ENCODE results near the gene MYO18B. TPM values are rescaled to one million over a fixed set of nuclear protein-coding genes. Genes with fewer than 3 reads are reported as not detected.

The MYO18B gene
- total RNA-seq, 1 experiment from 2014 or later = not detected

DNA sequence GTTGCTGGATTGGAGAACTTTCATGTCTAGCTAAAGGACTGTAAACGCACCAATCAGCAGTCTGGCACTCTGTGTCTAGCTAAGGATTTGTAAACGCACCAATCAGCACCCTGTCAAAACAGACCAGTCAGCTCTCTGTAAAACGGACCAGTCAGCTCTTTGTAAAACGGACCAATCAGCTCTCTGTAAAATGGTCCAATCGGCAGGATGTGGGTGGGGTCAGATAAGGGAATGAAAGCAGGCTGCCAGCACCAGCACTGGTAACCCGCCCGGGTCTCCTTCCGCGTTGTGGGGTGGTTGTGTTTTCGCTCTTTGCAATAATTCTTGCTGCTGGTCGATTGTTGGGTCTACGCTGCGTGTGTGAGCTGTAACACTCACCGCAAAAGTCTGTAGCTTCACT, 11.3 kb downstream of the MYO18B start:
- Histone ChIP-seq H2AFZ (ENCODE audit: low read length) (no peak overlapping the region), H4K20me1 (ENCODE audit: low read length) (no peaks in the 10 kb centered on the region), H3K4me3 (ENCODE audit: low read length) (no peak overlapping the region), H3K9me2 (replicated peaks; ENCODE audit: low read length) (no peaks in the 10 kb centered on the region), H3K27me3 (ENCODE audit: low read length) (no peaks in the 10 kb centered on the region), H3K9ac (ENCODE audit: low read length) (no peak overlapping the region), H3K4me1 (ENCODE audit: insufficient read depth, low read length) (no peaks in the 10 kb centered on the region), H3K9me3 (ENCODE audit: low read length) (no peaks in the 10 kb centered on the region), H3K4me2 (ENCODE audit: low read length) (no peak overlapping the region), H3K27ac (ENCODE audit: low read length) (no peak overlapping the region), H3K79me2 (ENCODE audit: low read length) (no peaks in the 10 kb centered on the region), H3F3A (ENCODE audit: low read length, unreplicated experiment) (no peaks in the 10 kb centered on the region), H3K36me3 (ENCODE audit: low read depth, low read length) (no peaks in the 10 kb centered on the region)
- DNase-seq (no peak), ATAC-seq (no peak)
- intact Hi-C loops (cut with micrococcal nuclease) = no loop called here
- no TSS peak for BruUV-seq (replicated peaks)
- CTCF ChIA-PET = no interaction called here
- POLR2A ChIA-PET (ENCODE audit: unreplicated experiment) = no interaction called here
- TF ChIP-seq EZH2 (IDR thresholded peaks at IDR 0.05; ENCODE audit: low read length, unreplicated experiment) (no peak), EZH2phosphoT487 (IDR thresholded peaks at IDR 0.05; ENCODE audit: borderline replicate concordance, low read length) (no peak)
- TF ChIP-seq, protein P1, sequence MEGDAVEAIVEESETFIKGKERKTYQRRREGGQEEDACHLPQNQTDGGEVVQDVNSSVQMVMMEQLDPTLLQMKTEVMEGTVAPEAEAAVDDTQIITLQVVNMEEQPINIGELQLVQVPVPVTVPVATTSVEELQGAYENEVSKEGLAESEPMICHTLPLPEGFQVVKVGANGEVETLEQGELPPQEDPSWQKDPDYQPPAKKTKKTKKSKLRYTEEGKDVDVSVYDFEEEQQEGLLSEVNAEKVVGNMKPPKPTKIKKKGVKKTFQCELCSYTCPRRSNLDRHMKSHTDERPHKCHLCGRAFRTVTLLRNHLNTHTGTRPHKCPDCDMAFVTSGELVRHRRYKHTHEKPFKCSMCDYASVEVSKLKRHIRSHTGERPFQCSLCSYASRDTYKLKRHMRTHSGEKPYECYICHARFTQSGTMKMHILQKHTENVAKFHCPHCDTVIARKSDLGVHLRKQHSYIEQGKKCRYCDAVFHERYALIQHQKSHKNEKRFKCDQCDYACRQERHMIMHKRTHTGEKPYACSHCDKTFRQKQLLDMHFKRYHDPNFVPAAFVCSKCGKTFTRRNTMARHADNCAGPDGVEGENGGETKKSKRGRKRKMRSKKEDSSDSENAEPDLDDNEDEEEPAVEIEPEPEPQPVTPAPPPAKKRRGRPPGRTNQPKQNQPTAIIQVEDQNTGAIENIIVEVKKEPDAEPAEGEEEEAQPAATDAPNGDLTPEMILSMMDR (conservative IDR thresholded peaks at IDR 0.05; ENCODE audit: low read depth, low read length) = no peak

DNA sequence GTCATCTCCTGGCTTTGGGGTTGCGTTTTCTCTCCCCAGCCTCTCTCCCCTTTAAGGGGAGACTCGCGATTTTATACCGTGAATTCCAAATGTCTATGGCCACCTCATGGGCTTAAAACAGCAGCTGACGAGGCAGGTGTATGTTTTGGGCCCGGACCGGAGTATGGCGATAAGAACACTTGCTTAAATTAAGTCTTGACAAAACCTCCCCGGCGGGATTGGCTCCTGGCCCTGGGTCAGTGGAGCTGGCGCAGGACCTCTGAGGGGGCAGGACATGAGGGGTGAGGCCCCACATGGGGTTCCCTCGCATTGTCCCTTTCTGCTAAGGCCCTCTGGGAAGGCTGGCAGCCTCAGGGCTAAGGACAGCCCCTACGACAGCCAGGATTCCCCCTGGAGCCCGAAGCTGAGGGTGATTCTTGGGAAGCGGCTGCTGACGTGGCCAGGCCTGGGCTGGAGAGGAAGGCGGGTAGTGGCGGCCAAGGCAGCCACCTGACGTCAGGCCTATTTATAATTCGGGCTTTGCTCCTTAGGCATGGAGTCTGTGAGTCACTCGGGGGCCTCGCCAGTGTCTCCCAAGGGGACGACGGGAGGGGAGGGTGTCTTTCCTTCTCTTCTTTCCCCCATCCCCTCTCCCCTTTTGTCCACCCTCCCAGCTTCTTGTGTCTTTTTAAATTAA, 12.7 kb downstream of the MYO18B start:
- Histone ChIP-seq H3K4me1 (ENCODE audit: insufficient read depth, low read length) (no peaks in the 10 kb centered on the region), H4K20me1 (ENCODE audit: low read length) (no peaks in the 10 kb centered on the region), H3F3A (ENCODE audit: low read length, unreplicated experiment) (no peaks in the 10 kb centered on the region), H3K27ac (ENCODE audit: low read length) (no peak overlapping the region), H3K9me3 (ENCODE audit: low read length) (no peaks in the 10 kb centered on the region), H3K4me2 (ENCODE audit: low read length) (no peak overlapping the region), H3K9ac (ENCODE audit: low read length) (no peak overlapping the region), H3K27me3 (ENCODE audit: low read length) (no peaks in the 10 kb centered on the region), H3K36me3 (ENCODE audit: low read depth, low read length) (no peaks in the 10 kb centered on the region), H3K4me3 (ENCODE audit: low read length) (no peak overlapping the region), H3K9me2 (replicated peaks; ENCODE audit: low read length) (no peaks in the 10 kb centered on the region), H2AFZ (ENCODE audit: low read length) (no peak overlapping the region), H3K79me2 (ENCODE audit: low read length) (no peaks in the 10 kb centered on the region)
- DNase-seq (no peak), ATAC-seq (no peak)
- CTCF ChIA-PET = no interaction called here
- no TSS peak for BruUV-seq (replicated peaks)
- TF ChIP-seq EZH2 (IDR thresholded peaks at IDR 0.05; ENCODE audit: low read length, unreplicated experiment) (no peak), EZH2phosphoT487 (IDR thresholded peaks at IDR 0.05; ENCODE audit: borderline replicate concordance, low read length) (no peak)
- TF ChIP-seq, protein P1 (conservative IDR thresholded peaks at IDR 0.05; ENCODE audit: low read depth, low read length) = no peak
- intact Hi-C loops (cut with micrococcal nuclease) = no loop called here
- POLR2A ChIA-PET (ENCODE audit: unreplicated experiment) = no interaction called here

DNA sequence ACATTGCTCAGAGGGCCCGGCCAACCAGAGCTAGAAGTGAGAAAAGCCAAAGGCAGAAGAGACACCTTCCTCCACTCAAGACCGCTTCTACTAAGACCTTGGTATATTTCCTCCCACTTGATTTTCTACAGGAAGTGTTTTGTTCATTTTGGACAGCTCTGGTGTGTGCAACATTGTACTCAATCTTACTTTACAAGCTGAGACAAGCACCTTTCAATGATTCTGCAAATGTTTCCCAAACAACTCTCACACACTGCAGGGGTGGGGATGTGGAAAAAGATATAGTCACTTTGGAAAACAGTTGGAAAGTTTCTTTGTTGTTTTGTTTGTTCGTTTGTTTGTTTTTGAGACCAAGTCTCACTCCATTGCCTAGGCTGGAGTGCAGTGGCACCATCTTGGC, 15.7 kb downstream of the MYO18B start:
- Histone ChIP-seq H3K27me3 (ENCODE audit: low read length) (no peaks in the 10 kb centered on the region), H4K20me1 (ENCODE audit: low read length) (no peaks in the 10 kb centered on the region), H3K4me3 (ENCODE audit: low read length) (no peak overlapping the region), H3K9ac (ENCODE audit: low read length) (no peak overlapping the region), H3K4me2 (ENCODE audit: low read length) (no peak overlapping the region), H3K27ac (ENCODE audit: low read length) (no peak overlapping the region), H3K9me3 (ENCODE audit: low read length) (no peaks in the 10 kb centered on the region), H3F3A (ENCODE audit: low read length, unreplicated experiment) (no peaks in the 10 kb centered on the region), H3K9me2 (replicated peaks; ENCODE audit: low read length) (no peaks in the 10 kb centered on the region), H3K4me1 (ENCODE audit: insufficient read depth, low read length) (no peaks in the 10 kb centered on the region), H3K79me2 (ENCODE audit: low read length) (no peaks in the 10 kb centered on the region), H3K36me3 (ENCODE audit: low read depth, low read length) (no peaks in the 10 kb centered on the region), H2AFZ (ENCODE audit: low read length) (no peak overlapping the region)
- TF ChIP-seq, protein P1 (conservative IDR thresholded peaks at IDR 0.05; ENCODE audit: low read depth, low read length) = no peak
- TF ChIP-seq EZH2 (IDR thresholded peaks at IDR 0.05; ENCODE audit: low read length, unreplicated experiment) = no peak
- no peak for TF ChIP-seq EZH2phosphoT487 (IDR thresholded peaks at IDR 0.05; ENCODE audit: borderline replicate concordance, low read length)
- ChIA-PET CTCF (no interaction called here), POLR2A (ENCODE audit: unreplicated experiment) (no interaction called here)
- no TSS peak for BruUV-seq (replicated peaks)
- ATAC-seq (no peak), DNase-seq (no peak)
- intact Hi-C loops (cut with micrococcal nuclease) = no loop called here

All from PC-3 (cell line).